ENCODE results near the gene EXOC7.

DNA sequence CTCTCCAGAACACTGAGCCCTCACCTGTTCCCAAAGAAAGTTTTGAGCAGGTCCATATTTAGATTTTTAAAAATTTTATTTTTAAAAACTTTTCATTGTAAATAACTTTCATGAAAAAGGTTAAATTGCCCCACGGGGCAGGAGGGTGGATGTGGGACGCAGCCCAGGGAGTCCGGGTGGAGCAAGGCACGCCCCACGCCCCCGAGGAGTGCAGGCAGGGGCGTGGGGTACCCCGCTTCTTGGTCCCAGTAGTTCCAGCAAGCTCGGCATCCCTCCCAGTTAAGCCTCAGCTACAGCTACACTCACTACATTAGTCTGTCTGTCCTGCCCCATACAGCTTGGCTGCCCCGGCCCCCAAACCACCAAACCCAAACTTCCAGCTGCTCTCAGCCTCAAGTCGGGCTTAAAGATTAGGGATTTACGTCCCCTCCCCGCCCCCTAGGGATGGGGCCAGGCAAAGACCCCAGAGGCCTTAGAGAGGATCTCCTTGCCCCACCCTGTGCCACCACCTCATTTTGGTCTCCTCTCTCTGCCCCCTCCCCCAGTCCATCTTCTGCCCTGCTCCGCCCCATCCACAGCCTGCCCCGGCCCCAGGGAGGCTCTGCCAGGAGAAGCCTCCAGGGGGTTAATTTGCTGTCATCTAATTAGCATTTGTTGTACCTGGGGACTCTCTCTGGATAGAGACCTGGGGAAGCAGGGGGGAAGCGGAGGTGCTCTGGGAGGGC is 32.9 kb upstream of the EXOC7 start:
- no peak for TF ChIP-seq EZH2 (IDR thresholded peaks at IDR 0.05; ENCODE audit: borderline replicate concordance, low read depth, low read length, poor library complexity, severe bottlenecking)
- TF ChIP-seq, protein P1, sequence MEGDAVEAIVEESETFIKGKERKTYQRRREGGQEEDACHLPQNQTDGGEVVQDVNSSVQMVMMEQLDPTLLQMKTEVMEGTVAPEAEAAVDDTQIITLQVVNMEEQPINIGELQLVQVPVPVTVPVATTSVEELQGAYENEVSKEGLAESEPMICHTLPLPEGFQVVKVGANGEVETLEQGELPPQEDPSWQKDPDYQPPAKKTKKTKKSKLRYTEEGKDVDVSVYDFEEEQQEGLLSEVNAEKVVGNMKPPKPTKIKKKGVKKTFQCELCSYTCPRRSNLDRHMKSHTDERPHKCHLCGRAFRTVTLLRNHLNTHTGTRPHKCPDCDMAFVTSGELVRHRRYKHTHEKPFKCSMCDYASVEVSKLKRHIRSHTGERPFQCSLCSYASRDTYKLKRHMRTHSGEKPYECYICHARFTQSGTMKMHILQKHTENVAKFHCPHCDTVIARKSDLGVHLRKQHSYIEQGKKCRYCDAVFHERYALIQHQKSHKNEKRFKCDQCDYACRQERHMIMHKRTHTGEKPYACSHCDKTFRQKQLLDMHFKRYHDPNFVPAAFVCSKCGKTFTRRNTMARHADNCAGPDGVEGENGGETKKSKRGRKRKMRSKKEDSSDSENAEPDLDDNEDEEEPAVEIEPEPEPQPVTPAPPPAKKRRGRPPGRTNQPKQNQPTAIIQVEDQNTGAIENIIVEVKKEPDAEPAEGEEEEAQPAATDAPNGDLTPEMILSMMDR (conservative IDR thresholded peaks at IDR 0.05; ENCODE audit: low read depth, low read length): no peak

All from A673 (cell line).